Measurements from ENCODE around the gene NOS1AP. TPM values are rescaled to one million over a fixed set of nuclear protein-coding genes. Genes with fewer than 3 reads are reported as not detected.

Gene NOS1AP
- total and polyA plus RNA-seq, 2 donors (not counting 3 experiments of a cell fraction or from before 2014, with no cell fraction given), result 1.3 to 5.4 TPM

DNA sequence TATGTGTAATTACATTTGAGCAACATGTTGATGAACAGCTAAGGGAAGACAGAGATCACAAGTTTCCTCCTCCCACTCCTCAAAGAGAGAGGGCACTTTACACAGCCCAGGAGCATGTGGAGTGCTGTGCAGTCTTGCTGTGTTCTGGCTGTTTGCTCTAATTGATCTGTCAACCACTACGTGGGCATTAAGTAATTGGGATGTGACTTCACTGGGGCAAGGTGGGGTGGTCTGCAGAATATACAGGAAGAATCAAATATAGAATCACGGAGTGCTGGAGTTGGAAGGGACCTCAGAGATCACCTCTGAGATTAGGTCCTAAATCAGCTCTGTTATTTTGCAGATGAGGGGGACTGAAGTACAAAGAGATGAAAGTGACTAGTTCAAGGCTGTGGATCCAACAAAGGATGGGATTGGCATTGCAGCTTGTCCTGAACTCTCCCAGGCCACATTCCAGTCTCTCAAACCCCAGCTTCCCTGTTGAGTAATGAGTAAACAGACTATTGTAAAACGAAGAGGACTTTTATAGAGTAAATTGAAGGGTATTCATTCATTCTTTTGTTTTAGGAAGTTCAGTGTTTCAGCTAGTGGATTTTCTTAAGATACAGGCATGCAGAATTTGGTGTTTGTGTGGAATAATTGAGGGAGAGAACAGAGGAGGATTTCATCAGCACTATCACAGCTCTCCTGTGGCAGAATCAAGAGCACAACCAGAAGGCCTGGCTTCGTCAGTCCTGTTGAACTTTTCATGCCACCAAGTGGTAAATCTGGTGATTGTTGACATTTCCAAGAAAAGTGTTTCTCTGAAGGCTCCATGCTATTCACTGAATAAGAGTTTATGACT lies 22.4 kb downstream of the NOS1AP start:
- no TSS peak for BruUV-seq (replicated peaks)
- intact Hi-C loops (cut with micrococcal nuclease), result no loop called here
- H3K36me3 ChIP-seq (ENCODE audit: control insufficient read depth in 2 of 2, extremely low read depth in 1 of 2, insufficient read depth in 2 of 2, low read length in 2 of 2), result no peaks in the 10 kb centered on the region
- no peak overlapping the region for H3K4me2 ChIP-seq (ENCODE audit: insufficient read depth, low read length)
- H3K9ac ChIP-seq (replicated peaks; ENCODE audit: extremely low read depth, insufficient read depth, low read length), result no peak overlapping the region
- dilution Hi-C loops (cut with MboI; ENCODE audit: extremely low pct_ligation_motif_present, low sequenced_read_pairs), result no loop called here
- H3K79me2 ChIP-seq (ENCODE audit: control insufficient read depth, insufficient read depth, low read length), result no peaks in the 10 kb centered on the region
- ChIA-PET CTCF (no interaction called here), POLR2A (no interaction called here)
- TF ChIP-seq GATA2 (IDR thresholded peaks at IDR 0.05; ENCODE audit: insufficient read depth, insufficient read length, low read depth, low read length), result no peak
- TF ChIP-seq, protein P1, sequence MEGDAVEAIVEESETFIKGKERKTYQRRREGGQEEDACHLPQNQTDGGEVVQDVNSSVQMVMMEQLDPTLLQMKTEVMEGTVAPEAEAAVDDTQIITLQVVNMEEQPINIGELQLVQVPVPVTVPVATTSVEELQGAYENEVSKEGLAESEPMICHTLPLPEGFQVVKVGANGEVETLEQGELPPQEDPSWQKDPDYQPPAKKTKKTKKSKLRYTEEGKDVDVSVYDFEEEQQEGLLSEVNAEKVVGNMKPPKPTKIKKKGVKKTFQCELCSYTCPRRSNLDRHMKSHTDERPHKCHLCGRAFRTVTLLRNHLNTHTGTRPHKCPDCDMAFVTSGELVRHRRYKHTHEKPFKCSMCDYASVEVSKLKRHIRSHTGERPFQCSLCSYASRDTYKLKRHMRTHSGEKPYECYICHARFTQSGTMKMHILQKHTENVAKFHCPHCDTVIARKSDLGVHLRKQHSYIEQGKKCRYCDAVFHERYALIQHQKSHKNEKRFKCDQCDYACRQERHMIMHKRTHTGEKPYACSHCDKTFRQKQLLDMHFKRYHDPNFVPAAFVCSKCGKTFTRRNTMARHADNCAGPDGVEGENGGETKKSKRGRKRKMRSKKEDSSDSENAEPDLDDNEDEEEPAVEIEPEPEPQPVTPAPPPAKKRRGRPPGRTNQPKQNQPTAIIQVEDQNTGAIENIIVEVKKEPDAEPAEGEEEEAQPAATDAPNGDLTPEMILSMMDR (IDR thresholded peaks at IDR 0.05; ENCODE audit: extremely low read depth in 1 of 2, insufficient read depth in 1 of 2, low read depth in 1 of 2, low read length in 2 of 2), result no peak
- no peak for TF ChIP-seq EZH2 (IDR thresholded peaks at IDR 0.05; ENCODE audit: borderline replicate concordance, low read depth, low read length, severe bottlenecking)
- TF ChIP-seq POLR2A (IDR thresholded peaks at IDR 0.05; ENCODE audit: low read depth, low read length), result no peak
- TF ChIP-seq MYC (IDR thresholded peaks at IDR 0.05; ENCODE audit: low read depth, low read length), result no peak
- no peak for TF ChIP-seq FOS (IDR thresholded peaks at IDR 0.05; ENCODE audit: borderline replicate concordance, insufficient read depth, low read length)
- TF ChIP-seq, protein P2, sequence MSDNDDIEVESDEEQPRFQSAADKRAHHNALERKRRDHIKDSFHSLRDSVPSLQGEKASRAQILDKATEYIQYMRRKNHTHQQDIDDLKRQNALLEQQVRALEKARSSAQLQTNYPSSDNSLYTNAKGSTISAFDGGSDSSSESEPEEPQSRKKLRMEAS (IDR thresholded peaks at IDR 0.05; ENCODE audit: insufficient read depth, insufficient read length), result no peak
- H3K9me1 ChIP-seq (replicated peaks; ENCODE audit: control insufficient read depth, extremely low read depth, insufficient read depth, low read length), result no peaks in the 10 kb centered on the region
- H3K9me3 ChIP-seq (replicated peaks; ENCODE audit: control insufficient read depth, insufficient read depth, low read length), result no peaks in the 10 kb centered on the region
- no peak overlapping the region for H3K27ac ChIP-seq (ENCODE audit: insufficient read depth, low read depth, low read length)
- H4K20me1 ChIP-seq (replicated peaks; ENCODE audit: control insufficient read depth, extremely low read depth, insufficient read depth, low read length), result no peaks in the 10 kb centered on the region
- no peaks in the 10 kb centered on the region for H3K27me3 ChIP-seq (ENCODE audit: control insufficient read depth in 2 of 2, insufficient read depth in 2 of 2, low read length in 2 of 2)
- DNase-seq (ENCODE audit: low read depth, low spot score) (no peak), FAIRE-seq (peak; percentile 12)
- H3K4me3 ChIP-seq (replicated peaks in 1 of 3; ENCODE audit: insufficient read depth in 1 of 3, low read depth in 1 of 3, low read length in 3 of 3), result no peak overlapping the region
- peaks cover 21% of the 10 kb centered on the region for H3K4me1 ChIP-seq (ENCODE audit: control insufficient read depth, extremely low read depth, insufficient read depth, low read length)
- H2AFZ ChIP-seq (ENCODE audit: low read depth, low read length), result no peak overlapping the region
